Smooth muscle cell (in vitro differentiated cells): ENCODE measurements around the gene SGMS2. TPM values are rescaled to one million over a fixed set of nuclear protein-coding genes. Genes with fewer than 3 reads are reported as not detected.

Experiments
- DNase-seq: peaks from one replicate; lab custom pipeline; 2025; ENCODE audit not compliant: unreplicated experiment; lab: John Stamatoyannopoulos, UW
- H2AFZ ChIP-seq: fragments of 200-600 bp; sonication (generic); 2 replicates; pipeline ENCODE4 v1.6.0; 2016; ENCODE audit warnings: antibody characterized with exemption, low read depth, mild to moderate bottlenecking
- H3F3A ChIP-seq: fragments of 200-600 bp; sonication (generic); 2 replicates; pipeline ENCODE4 v1.6.0; 2017; ENCODE audit warnings: antibody characterized with exemption, low read depth
- H3K27ac ChIP-seq: fragments of 200-600 bp; sonication (generic); 2 replicates; pipeline ENCODE4 v1.5.1; 2016; ENCODE audit warnings: low read depth, mild to moderate bottlenecking
- H3K27me3 ChIP-seq: fragments of 200-600 bp; sonication (generic); 2 replicates; pipeline ENCODE4 v1.6.1; 2016; ENCODE audit warnings: low read depth, mild to moderate bottlenecking
- H3K36me3 ChIP-seq: fragments of 200-600 bp; sonication (generic); 2 replicates; pipeline ENCODE4 v1.5.1; 2016; ENCODE audit warnings: low read depth
- H3K4me1 ChIP-seq: fragments of 200-600 bp; sonication (generic); 2 replicates; pipeline ENCODE4 v1.5.1; 2016; ENCODE audit warnings: low read depth
- H3K4me2 ChIP-seq: fragments of 200-600 bp; sonication (generic); 2 replicates; pipeline ENCODE4 v1.6.0; 2016; ENCODE audit warnings: mild to moderate bottlenecking
- H3K4me3 ChIP-seq: fragments of 200-600 bp; sonication (generic); 2 replicates; pipeline ENCODE4 v1.5.1; 2016; ENCODE audit warnings: mild to moderate bottlenecking
- H3K79me2 ChIP-seq: fragments of 200-600 bp; sonication (generic); 2 replicates; pipeline ENCODE4 v1.6.0; 2016; ENCODE audit warnings: low read depth, mild to moderate bottlenecking
- H3K9ac ChIP-seq: fragments of 200-600 bp; sonication (generic); 2 replicates; pipeline ENCODE4 v1.6.0; 2016; ENCODE audit warnings: low read depth
- H3K9me3 ChIP-seq: fragments of 200-600 bp; sonication (generic); replicated peaks from 2 replicates; pipeline ENCODE4 v1.5.1; 2016; ENCODE audit warnings: low read depth
- H4K20me1 ChIP-seq: fragments of 200-600 bp; sonication (generic); 2 replicates; pipeline ENCODE4 v1.6.0; 2016; ENCODE audit warnings: low read depth
- CTCF ChIP-seq: fragments of 200-600 bp; sonication (generic); IDR thresholded peaks from 2 replicates; pipeline ENCODE4 v1.5.1; 2017; ENCODE audit warnings: borderline replicate concordance, mild to moderate bottlenecking, antibody characterized with exemption; ENCODE audit not compliant: insufficient read depth, poor library complexity, severe bottlenecking
- WGBS: methylation state at CpG from one replicate; pipeline ENCODE4 v1.1.7; 2016; ENCODE audit warnings: low lambda C conversion rate; 5-methylcytosine and 5-hydroxymethylcytosine counted together
- polyA plus RNA-seq: library from polyadenylated mRNA; unstranded; fragments of >200 nt; fragmentation: Nextera tagmentation; extraction: Ambion mirVana; gene quantifications from 2 replicates; pipeline ENCODE4 v1.2.1, GENCODE V29; 2016
- total RNA-seq: library from RNA; depleted of rRNA; stranded (reverse); fragments of >200 nt; gene quantifications from 2 replicates; pipeline ENCODE4 v1.2.3, GENCODE V29; 2014

The SGMS2 gene
- total and polyA plus RNA-seq, 2 experiments from 2014 or later = 16.2 to 55.5 TPM

- no peak overlapping the region for H2AFZ ChIP-seq
- peak overlapping the region; percentile 63 for H3K27ac ChIP-seq
- H3K4me3 ChIP-seq = no peak overlapping the region
- no peaks in the 10 kb centered on the region for H3K4me1 ChIP-seq
- H3F3A ChIP-seq = no peaks in the 10 kb centered on the region
- no peaks in the 10 kb centered on the region for H3K27me3 ChIP-seq
- no peaks in the 10 kb centered on the region for H3K9me3 ChIP-seq
- no peaks in the 10 kb centered on the region for H3K79me2 ChIP-seq
- DNase-seq = no peak
- H3K4me2 ChIP-seq = peak overlapping the region; percentile 62
- peak overlapping the region; percentile 42 for H3K9ac ChIP-seq
- no peaks in the 10 kb centered on the region for H3K36me3 ChIP-seq
- whole genome bisulfite sequencing = 86% methylated on average over 2 of the region's 2 CpGs
- no peak for TF ChIP-seq CTCF
- H4K20me1 ChIP-seq = no peaks in the 10 kb centered on the region
Observed at GRCh38 chr4:107863416-107863815, 38.7 kb downstream of the SGMS2 start.

GRCh38 chr4:107863850-107864371 is 39.2 kb downstream of the SGMS2 start:
- Histone ChIP-seq H3F3A (no peaks in the 10 kb centered on the region), H2AFZ (no peak overlapping the region), H3K4me2 (peak overlapping the region; percentile 62), H3K79me2 (no peaks in the 10 kb centered on the region), H3K9me3 (no peaks in the 10 kb centered on the region), H3K27ac (peak overlapping the region; percentile 63), H3K4me3 (no peak overlapping the region), H3K36me3 (no peaks in the 10 kb centered on the region), H3K9ac (no peak overlapping the region), H4K20me1 (no peaks in the 10 kb centered on the region), H3K4me1 (no peaks in the 10 kb centered on the region), H3K27me3 (no peaks in the 10 kb centered on the region)
- no peak for DNase-seq
- TF ChIP-seq CTCF = no peak
- WGBS = 33% methylated on average over 2 of the region's 2 CpGs

GRCh38 chr4:107866726-107867125 is 42.0 kb downstream of the SGMS2 start:
- Histone ChIP-seq H3K79me2 (no peaks in the 10 kb centered on the region), H3K27me3 (no peaks in the 10 kb centered on the region), H3K4me3 (no peak overlapping the region), H3K9me3 (no peaks in the 10 kb centered on the region), H4K20me1 (no peaks in the 10 kb centered on the region), H3K27ac (no peak overlapping the region), H3K36me3 (no peaks in the 10 kb centered on the region), H3K4me2 (no peak overlapping the region), H2AFZ (no peak overlapping the region), H3K4me1 (no peaks in the 10 kb centered on the region), H3K9ac (no peak overlapping the region), H3F3A (no peaks in the 10 kb centered on the region)
- 100% methylated on average over 1 of the region's 1 CpG for WGBS
- no peak for DNase-seq
- no peak for TF ChIP-seq CTCF

GRCh38 chr4:107870236-107870635 is 45.5 kb downstream of the SGMS2 start:
- no peak for DNase-seq
- Histone ChIP-seq H3K27ac (no peak overlapping the region), H3K36me3 (peaks cover 4% of the 10 kb centered on the region), H2AFZ (no peak overlapping the region), H3K79me2 (no peaks in the 10 kb centered on the region), H3F3A (no peaks in the 10 kb centered on the region), H3K4me1 (no peaks in the 10 kb centered on the region), H3K9ac (no peak overlapping the region), H3K4me2 (no peak overlapping the region), H4K20me1 (no peaks in the 10 kb centered on the region), H3K27me3 (no peaks in the 10 kb centered on the region), H3K4me3 (no peak overlapping the region), H3K9me3 (no peaks in the 10 kb centered on the region)
- no peak for TF ChIP-seq CTCF
- WGBS = 94% methylated on average over 6 of the region's 6 CpGs
